IMR-90 (cell line): ENCODE results near the gene ASB5. TPM values are rescaled to one million over a fixed set of nuclear protein-coding genes. Genes with fewer than 3 reads are reported as not detected.

Experiments used
- ATAC-seq: fragments of 200-7000 bp; cut with Tn5 transposase; 2 replicates; pipeline ENCODE4 v1.9.1; 2020; ENCODE audit warnings: low read depth, mild to moderate bottlenecking, moderate library complexity
- BruUV-seq: library from RNA; stranded (reverse); fragments of 400-500 nt; replicated peaks from 2 replicates; lab custom pipeline; 2021; lab: Mats Ljungman, UMichigan
- CTCF ChIA-PET: fragments of 300-600 bp; formaldehyde crosslinking; extraction: SDS; loops from one replicate; lab custom pipeline; 2021; ENCODE audit warnings: antibody characterized with exemption; lab: Yijun Ruan, JAX
- POLR2A ChIA-PET: fragments of 300-600 bp; sonication (Branson Sonifier 250); formaldehyde crosslinking; loops from one replicate; lab custom pipeline; 2022; ENCODE audit warnings: antibody characterized with exemption; ENCODE audit not compliant: unreplicated experiment; lab: Charles Lee
- DNase-seq: peaks from one replicate; pipeline ENCODE4 v3.0.0; 2013
- H2AFZ ChIP-seq: replicated peaks from 2 replicates; pipeline ENCODE3; 2013; ENCODE audit warnings: low read length, mild to moderate bottlenecking; ENCODE audit not compliant: poor library complexity
- H2AK5ac ChIP-seq: 2 replicates; pipeline ENCODE4 v1.6.1; 2013; ENCODE audit warnings: low read depth, low read length, inconsistent platforms
- H2AK9ac ChIP-seq: replicated peaks from 2 replicates; pipeline ENCODE3; 2013; ENCODE audit warnings: mild to moderate bottlenecking, low read depth, low read length, moderate library complexity; ENCODE audit not compliant: poor library complexity
- H2BK120ac ChIP-seq: 2 replicates; pipeline ENCODE4 v1.6.1; 2013; ENCODE audit warnings: low read depth, low read length, inconsistent platforms
- H2BK15ac ChIP-seq: 3 replicates; pipeline ENCODE4 v1.6.1; 2013; ENCODE audit warnings: low read depth, low read length, inconsistent platforms
- H2BK20ac ChIP-seq: 2 replicates; pipeline ENCODE4 v1.6.1; 2013; ENCODE audit warnings: low read depth, mild to moderate bottlenecking, inconsistent platforms, low read length, moderate library complexity
- H2BK5ac ChIP-seq: 2 replicates; pipeline ENCODE4 v1.6.1; 2013; ENCODE audit warnings: mild to moderate bottlenecking, low read depth, low read length, inconsistent platforms; ENCODE audit not compliant: poor library complexity, severe bottlenecking
- H3K14ac ChIP-seq: replicated peaks from 2 replicates; pipeline ENCODE4 v1.6.1; 2013; ENCODE audit warnings: low read depth, low read length, inconsistent platforms
- H3K18ac ChIP-seq: 2 replicates; pipeline ENCODE4 v1.6.1; 2013; ENCODE audit warnings: low read depth, low read length, control low read depth
- H3K23ac ChIP-seq: 2 replicates; pipeline ENCODE4 v1.6.1; 2013; ENCODE audit warnings: low read depth, low read length, inconsistent platforms
- H3K27ac ChIP-seq: 2 replicates; pipeline ENCODE4 v1.5.1; 2013; ENCODE audit warnings: mild to moderate bottlenecking, control low read depth, low read length; ENCODE audit not compliant: insufficient read depth
- H3K27me3 ChIP-seq: 2 replicates; pipeline ENCODE4 v1.6.1; 2013; ENCODE audit warnings: low read length; ENCODE audit not compliant: control insufficient read depth, insufficient read depth
- H3K36me3 ChIP-seq: 2 replicates; pipeline ENCODE4 v1.6.1; 2013; ENCODE audit warnings: low read length, mixed read lengths; ENCODE audit not compliant: control insufficient read depth, insufficient read depth
- H3K4ac ChIP-seq: 2 replicates; pipeline ENCODE4 v1.6.1; 2013; ENCODE audit warnings: low read depth, low read length, inconsistent platforms
- H3K4me1 ChIP-seq: 2 replicates; pipeline ENCODE4 v1.6.1; 2013; ENCODE audit warnings: low read length, mixed read lengths; ENCODE audit not compliant: control insufficient read depth, insufficient read depth
- H3K4me2 ChIP-seq: 2 replicates; pipeline ENCODE4 v1.6.1; 2013; ENCODE audit warnings: low read depth, mild to moderate bottlenecking, control low read depth, low read length, moderate library complexity
- H3K4me3 ChIP-seq: 2 replicates; pipeline ENCODE4 v1.5.1; 2013; ENCODE audit warnings: low read depth, mild to moderate bottlenecking, control low read depth, low read length, moderate library complexity; ENCODE audit not compliant: insufficient read depth
- H3K56ac ChIP-seq: 2 replicates; pipeline ENCODE4 v1.6.1; 2013; ENCODE audit warnings: low read length, inconsistent platforms; ENCODE audit not compliant: insufficient read depth; ENCODE audit errors: extremely low read depth
- H3K79me1 ChIP-seq, 2 experiments: 2 replicates each; pipeline ENCODE4 v1.6.1; 2013; ENCODE audit warnings: low read length in 2 of 2, inconsistent platforms in 1 of 2, low read depth in 1 of 2
- H3K9ac ChIP-seq: 2 replicates; pipeline ENCODE4 v1.6.1; 2013; ENCODE audit warnings: low read depth, low read length, control low read depth
- H3K9me1 ChIP-seq: 2 replicates; pipeline ENCODE4 v1.6.1; 2013; ENCODE audit warnings: low read length, inconsistent platforms; ENCODE audit not compliant: insufficient read depth
- H3K9me3 ChIP-seq: 2 replicates; pipeline ENCODE4 v1.6.1; 2013; ENCODE audit warnings: low read length; ENCODE audit not compliant: control insufficient read depth, insufficient read depth
- H4K20me1 ChIP-seq: 2 replicates; pipeline ENCODE4 v1.6.1; 2013; ENCODE audit warnings: low read length, inconsistent platforms; ENCODE audit not compliant: insufficient read depth
- H4K5ac ChIP-seq: 2 replicates; pipeline ENCODE4 v1.6.1; 2013; ENCODE audit warnings: mild to moderate bottlenecking, low read depth, low read length, control low read depth
- H4K8ac ChIP-seq, 2 experiments: 2 replicates each; pipeline ENCODE4 v1.6.1; 2013; ENCODE audit warnings: low read depth in 2 of 2, low read length in 2 of 2, control low read depth in 1 of 2, inconsistent platforms in 1 of 2
- H4K91ac ChIP-seq: 2 replicates; pipeline ENCODE4 v1.6.1; 2013; ENCODE audit warnings: low read depth, low read length, inconsistent platforms; ENCODE audit not compliant: insufficient read depth
- CEBPB ChIP-seq: IDR thresholded peaks from 2 replicates; pipeline ENCODE4 v1.6.1; 2012; ENCODE audit warnings: low read depth, low read length, improper control_type of control experiment
- CHD1 ChIP-seq: IDR thresholded peaks from 2 replicates; pipeline ENCODE4 v1.6.1; 2012; ENCODE audit warnings: low read depth, low read length, improper control_type of control experiment
- FOS ChIP-seq: fragments of 150-350 bp; IDR thresholded peaks from 2 replicates; pipeline ENCODE4 v1.6.1; 2016; ENCODE audit warnings: low read depth, low read length
- MAFK ChIP-seq: IDR thresholded peaks from 2 replicates; pipeline ENCODE4 v1.6.1; 2012; ENCODE audit warnings: low read depth, low read length, improper control_type of control experiment
- MAZ ChIP-seq: IDR thresholded peaks from 2 replicates; pipeline ENCODE4 v1.6.1; 2012; ENCODE audit warnings: low read depth, mild to moderate bottlenecking, low read length, improper control_type of control experiment, moderate library complexity, borderline replicate concordance
- MXI1 ChIP-seq: IDR thresholded peaks from 2 replicates; pipeline ENCODE4 v1.6.1; 2012; ENCODE audit warnings: low read depth, mild to moderate bottlenecking, low read length, moderate library complexity, borderline replicate concordance
- POLR2A ChIP-seq: IDR thresholded peaks from 2 replicates; pipeline ENCODE4 v1.6.1; 2012; ENCODE audit warnings: mild to moderate bottlenecking, low read depth, low read length
- RAD21 ChIP-seq: IDR thresholded peaks from 2 replicates; pipeline ENCODE4 v1.6.1; 2012; ENCODE audit warnings: low read length, improper control_type of control experiment
- RFX5 ChIP-seq: IDR thresholded peaks from 2 replicates; pipeline ENCODE4 v1.8.0; 2012; ENCODE audit warnings: low read depth, mild to moderate bottlenecking, low read length, moderate library complexity
- WGBS, 2 experiments: methylation state at CpG; one replicate each; pipeline versions ENCODE4 v1.1.5 to v1.1.7; 2013; ENCODE audit warnings: missing lambda C conversion rate in 2 of 2; ENCODE audit not compliant: insufficient read length in 1 of 2; ENCODE audit errors: extremely low coverage in 2 of 2; 5-methylcytosine and 5-hydroxymethylcytosine counted together
- dilution Hi-C: fragments of 300-500 bp; cut with HindIII; formaldehyde crosslinking; loops from one replicate; pipeline ENCODE4 v1.14.3; 2018; ENCODE audit warnings: low sequenced_read_pairs; ENCODE audit not compliant: unreplicated experiment
- in situ Hi-C: fragments of 300-500 bp; cut with MboI; formaldehyde crosslinking; loops from 3 replicates; pipeline ENCODE4 v1.14.3; 2019; ENCODE audit warnings: low sequenced_read_pairs, inconsistent platforms, mixed read lengths
- intact Hi-C: fragments of 100-400 bp; cut with micrococcal nuclease; formaldehyde crosslinking; loops from 2 replicates; pipeline ENCODE4 v1.10.0; 2022
- polyA plus RNA-seq, 3 experiments: library from polyadenylated mRNA; depleted of rRNA; stranded (reverse); fragments of >200 nt; gene quantifications; 2 replicates each; pipeline ENCODE4 v1.2.3, GENCODE V29; 2012; ENCODE audit warnings: low replicate concordance in 1 of 3
- total RNA-seq: library from RNA; depleted of rRNA; stranded (reverse); fragments of >200 nt; gene quantifications from 2 replicates; pipeline ENCODE4 v1.2.3, GENCODE V29; 2012
- TF ChIP-seq, protein P1 (sequence below): fragments of 150-350 bp; IDR thresholded peaks from 2 replicates; pipeline ENCODE4 v1.6.1; 2016; ENCODE audit warnings: low read depth, mild to moderate bottlenecking, low read length, moderate library complexity, borderline replicate concordance
- TF ChIP-seq, protein P2 (sequence below): fragments of 150-350 bp; IDR thresholded peaks from 2 replicates; pipeline ENCODE4 v1.6.1; 2017; ENCODE audit warnings: mild to moderate bottlenecking, antibody characterized with exemption, low read length, low read depth
- TF ChIP-seq, protein P3 (sequence below): conservative IDR thresholded peaks from 2 replicates; pipeline ENCODE4 v1.5.1; 2012; ENCODE audit warnings: mild to moderate bottlenecking, low read depth, low read length, improper control_type of control experiment

The ASB5 gene
- total and polyA plus RNA-seq, 2 of the 4 experiments (the other 2 are of a cell fraction) = 0.18 to 0.21 TPM

DNA sequence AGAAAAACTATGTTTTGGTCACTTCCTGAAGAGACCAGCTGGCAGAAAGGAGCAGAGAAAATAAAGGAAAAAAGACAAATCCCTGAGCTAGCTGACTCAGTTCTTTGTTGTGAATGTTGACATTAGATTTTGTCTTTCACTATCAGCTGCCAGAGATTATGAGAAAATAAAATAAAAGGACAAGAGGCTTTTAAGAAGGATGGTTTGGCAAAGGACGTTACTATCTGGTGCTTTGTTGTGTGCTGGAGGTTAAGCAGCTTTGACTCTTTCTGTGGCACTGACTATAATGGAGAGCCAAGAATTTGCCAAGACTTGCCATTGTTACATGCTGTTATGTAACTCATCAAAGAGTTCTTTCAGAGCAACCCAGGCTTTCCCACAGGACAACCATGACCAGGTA is 12.1 kb downstream of the ASB5 start:
- dilution Hi-C loops = no loop called here
- peak; percentile 39 for DNase-seq

More for the DNA sequence above, 12.1 kb downstream of the ASB5 start:
- Histone ChIP-seq H2AK9ac (no peak overlapping the region), H2AFZ (peak overlapping the region; percentile 46), H3K4me2 (peak overlapping the region; percentile 69; the same call in 1 of the 2 replicates), H4K20me1 (no peaks in the 10 kb centered on the region), H2BK5ac (peak overlapping the region; percentile 31), H3K14ac (0 out of 2 replicates have a peak overlapping the region, but pooled peaks have one; percentile 34), H3K27ac (no peak overlapping the region), H3K27me3 (no peaks in the 10 kb centered on the region), H3K9me3 (no peaks in the 10 kb centered on the region), H3K36me3 (no peaks in the 10 kb centered on the region), H3K79me1 (no peaks in the 10 kb centered on the region), H4K91ac (no peak overlapping the region; the same call in 1 of the 2 replicates), H3K9me1 (no peaks in the 10 kb centered on the region; the same call in 1 of the 2 replicates), H3K4me1 (peaks cover 17% of the 10 kb centered on the region), H3K56ac (no peak overlapping the region), H3K9ac (no peak overlapping the region), H2AK5ac (no peak overlapping the region), H3K4ac (0 out of 2 replicates have a peak overlapping the region, but pooled peaks have one; percentile 23), H4K5ac (peak overlapping the region; percentile 83; the same call in 1 of the 2 replicates), H3K18ac (peak overlapping the region; percentile 98; the same call in 1 of the 2 replicates), H2BK15ac (peak overlapping the region; percentile 15; the same call in 1 of the 3 replicates), H3K23ac (no peak overlapping the region; the same call in 1 of the 2 replicates), H2BK120ac (peak overlapping the region; percentile 56; the same call in 1 of the 2 replicates), H3K4me3 (no peak overlapping the region), H2BK20ac (peak overlapping the region; percentile 59; the same call in 1 of the 2 replicates), H4K8ac (peak overlapping the region; percentile 31 to 64; a peak in 2 of 4 replicates)
- ChIA-PET CTCF (no interaction called here), POLR2A (no interaction called here)
- ATAC-seq = peak; percentile 10; the same call in 1 of the 2 replicates
- TF ChIP-seq POLR2A = no peak
- TF ChIP-seq RAD21 = no peak
- TF ChIP-seq RFX5 = no peak
- TF ChIP-seq MAFK = no peak
- TF ChIP-seq, protein P1, sequence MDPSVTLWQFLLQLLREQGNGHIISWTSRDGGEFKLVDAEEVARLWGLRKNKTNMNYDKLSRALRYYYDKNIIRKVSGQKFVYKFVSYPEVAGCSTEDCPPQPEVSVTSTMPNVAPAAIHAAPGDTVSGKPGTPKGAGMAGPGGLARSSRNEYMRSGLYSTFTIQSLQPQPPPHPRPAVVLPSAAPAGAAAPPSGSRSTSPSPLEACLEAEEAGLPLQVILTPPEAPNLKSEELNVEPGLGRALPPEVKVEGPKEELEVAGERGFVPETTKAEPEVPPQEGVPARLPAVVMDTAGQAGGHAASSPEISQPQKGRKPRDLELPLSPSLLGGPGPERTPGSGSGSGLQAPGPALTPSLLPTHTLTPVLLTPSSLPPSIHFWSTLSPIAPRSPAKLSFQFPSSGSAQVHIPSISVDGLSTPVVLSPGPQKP = no peak
- no peak for TF ChIP-seq FOS
- TF ChIP-seq MAZ = no peak
- TF ChIP-seq MXI1 = no peak
- no peak for TF ChIP-seq CEBPB
- TF ChIP-seq CHD1 = no peak
- TF ChIP-seq, protein P2, sequence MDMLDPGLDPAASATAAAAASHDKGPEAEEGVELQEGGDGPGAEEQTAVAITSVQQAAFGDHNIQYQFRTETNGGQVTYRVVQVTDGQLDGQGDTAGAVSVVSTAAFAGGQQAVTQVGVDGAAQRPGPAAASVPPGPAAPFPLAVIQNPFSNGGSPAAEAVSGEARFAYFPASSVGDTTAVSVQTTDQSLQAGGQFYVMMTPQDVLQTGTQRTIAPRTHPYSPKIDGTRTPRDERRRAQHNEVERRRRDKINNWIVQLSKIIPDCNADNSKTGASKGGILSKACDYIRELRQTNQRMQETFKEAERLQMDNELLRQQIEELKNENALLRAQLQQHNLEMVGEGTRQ = no peak
- TF ChIP-seq, protein P3, sequence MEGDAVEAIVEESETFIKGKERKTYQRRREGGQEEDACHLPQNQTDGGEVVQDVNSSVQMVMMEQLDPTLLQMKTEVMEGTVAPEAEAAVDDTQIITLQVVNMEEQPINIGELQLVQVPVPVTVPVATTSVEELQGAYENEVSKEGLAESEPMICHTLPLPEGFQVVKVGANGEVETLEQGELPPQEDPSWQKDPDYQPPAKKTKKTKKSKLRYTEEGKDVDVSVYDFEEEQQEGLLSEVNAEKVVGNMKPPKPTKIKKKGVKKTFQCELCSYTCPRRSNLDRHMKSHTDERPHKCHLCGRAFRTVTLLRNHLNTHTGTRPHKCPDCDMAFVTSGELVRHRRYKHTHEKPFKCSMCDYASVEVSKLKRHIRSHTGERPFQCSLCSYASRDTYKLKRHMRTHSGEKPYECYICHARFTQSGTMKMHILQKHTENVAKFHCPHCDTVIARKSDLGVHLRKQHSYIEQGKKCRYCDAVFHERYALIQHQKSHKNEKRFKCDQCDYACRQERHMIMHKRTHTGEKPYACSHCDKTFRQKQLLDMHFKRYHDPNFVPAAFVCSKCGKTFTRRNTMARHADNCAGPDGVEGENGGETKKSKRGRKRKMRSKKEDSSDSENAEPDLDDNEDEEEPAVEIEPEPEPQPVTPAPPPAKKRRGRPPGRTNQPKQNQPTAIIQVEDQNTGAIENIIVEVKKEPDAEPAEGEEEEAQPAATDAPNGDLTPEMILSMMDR = no peak
- BruUV-seq = no TSS peak
- in situ Hi-C loops = no loop called here
- WGBS, 2 experiments = no CpG with 5 or more reads among the region's 1 CpG
- intact Hi-C loops = no loop called here
